Body of pancreas (tissue), 4 donors: ENCODE data around the gene CCL4. TPM values are rescaled to one million over a fixed set of nuclear protein-coding genes. Genes with fewer than 3 reads are reported as not detected.

Experiments
- ATAC-seq: fragments of 150-250 bp; one replicate; pipeline ENCODE4 v1.9.1; 2016
- DNase-seq, 4 donors: peaks; one replicate each; pipeline ENCODE4 v3.0.0-alpha.2; 2019
- H3K27ac ChIP-seq, 4 donors: fragments of 200-600 bp; sonication (generic); 1 replicate in 3 of 4; 2 replicates in 1 of 4; pipeline versions ENCODE4 v1.5.1 to v1.6.1; 2016 to 2019; ENCODE audit warnings: mild to moderate bottlenecking in 1 of 4, mixed read lengths in 1 of 4, moderate library complexity in 1 of 4
- H3K27me3 ChIP-seq, 2 donors: fragments of 200-600 bp; sonication (generic); one replicate each; pipeline ENCODE4 v1.6.0; 2016; ENCODE audit warnings: mild to moderate bottlenecking in 1 of 2
- H3K36me3 ChIP-seq, 2 donors: fragments of 200-600 bp; sonication (generic); replicated peaks in 1 of 2; 2 replicates each; pipeline ENCODE4 v1.5.1; 2016; ENCODE audit warnings: low read depth in 2 of 2; ENCODE audit not compliant: insufficient read depth in 1 of 2
- H3K4me1 ChIP-seq: fragments of 200-600 bp; sonication (generic); one replicate; pipeline ENCODE4 v1.6.0; 2016
- H3K4me3 ChIP-seq, 2 donors: fragments of 200-600 bp; sonication (generic); 1 replicate in 1 of 2; 2 replicates in 1 of 2; pipeline ENCODE4 v1.5.1; 2016 to 2019
- H3K9me3 ChIP-seq, 3 donors: fragments of 200-600 bp; sonication (generic); 1 replicate in 2 of 3; 2 replicates in 1 of 3; pipeline ENCODE4 v1.5.1; 2016
- POLR2A ChIP-seq, 3 donors: fragments of 450-650 bp; IDR thresholded peaks; one replicate each; pipeline ENCODE4 v1.6.1; 2016; ENCODE audit warnings: antibody characterized with exemption in 3 of 3, mild to moderate bottlenecking in 2 of 3
- WGBS, 2 donors: methylation state at CpG; one replicate each; pipeline ENCODE4 v1.1.5; 2017; 5-methylcytosine and 5-hydroxymethylcytosine counted together
- intact Hi-C: fragments of 100-400 bp; cut with DNase I; formaldehyde crosslinking; loops from one replicate; pipeline ENCODE4 v1.15.1; 2023
- total RNA-seq, 2 donors: library from RNA; depleted of rRNA; stranded (reverse); fragments of >200 nt; gene quantifications; one replicate each; pipeline ENCODE4 v1.1.0, GENCODE V29; 2016
- TF ChIP-seq, protein P1 (sequence below), 7 experiments: fragments of 450-650 bp in 4 of 7; fragments of 200-600 bp in 3 of 7; sonication (generic) in 3 of 7; IDR thresholded peaks; one replicate each; pipeline ENCODE4 v1.5.1; 2016 to 2019; ENCODE audit warnings: antibody characterized with exemption in 7 of 7

The CCL4 gene
- total RNA-seq, 2 donors from 2014 or later, result not detected

- Histone ChIP-seq H3K4me1 (no peaks in the 10 kb centered on the region), H3K27ac (no peak overlapping the region), H3K4me3 (no peak overlapping the region), H3K27me3 (no peaks in the 10 kb centered on the region), H3K36me3 (no peaks in the 10 kb centered on the region), H3K9me3 (peaks cover 0 to 24% (median 0%) of the 10 kb centered on the region in 3 donors)
- intact Hi-C loops, result no loop called here
- 64 to 68% methylated on average over 6 of the region's 6 CpGs for WGBS, 2 donors
- no peak for TF ChIP-seq POLR2A (IDR thresholded peaks at IDR 0.05)
- TF ChIP-seq, protein P1, sequence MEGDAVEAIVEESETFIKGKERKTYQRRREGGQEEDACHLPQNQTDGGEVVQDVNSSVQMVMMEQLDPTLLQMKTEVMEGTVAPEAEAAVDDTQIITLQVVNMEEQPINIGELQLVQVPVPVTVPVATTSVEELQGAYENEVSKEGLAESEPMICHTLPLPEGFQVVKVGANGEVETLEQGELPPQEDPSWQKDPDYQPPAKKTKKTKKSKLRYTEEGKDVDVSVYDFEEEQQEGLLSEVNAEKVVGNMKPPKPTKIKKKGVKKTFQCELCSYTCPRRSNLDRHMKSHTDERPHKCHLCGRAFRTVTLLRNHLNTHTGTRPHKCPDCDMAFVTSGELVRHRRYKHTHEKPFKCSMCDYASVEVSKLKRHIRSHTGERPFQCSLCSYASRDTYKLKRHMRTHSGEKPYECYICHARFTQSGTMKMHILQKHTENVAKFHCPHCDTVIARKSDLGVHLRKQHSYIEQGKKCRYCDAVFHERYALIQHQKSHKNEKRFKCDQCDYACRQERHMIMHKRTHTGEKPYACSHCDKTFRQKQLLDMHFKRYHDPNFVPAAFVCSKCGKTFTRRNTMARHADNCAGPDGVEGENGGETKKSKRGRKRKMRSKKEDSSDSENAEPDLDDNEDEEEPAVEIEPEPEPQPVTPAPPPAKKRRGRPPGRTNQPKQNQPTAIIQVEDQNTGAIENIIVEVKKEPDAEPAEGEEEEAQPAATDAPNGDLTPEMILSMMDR (IDR thresholded peaks at IDR 0.05), result no peak
- DNase-seq, result no peak
- no peak for ATAC-seq
These were observed 24.3 kb downstream of the CCL4 start for GRCh38 chr17:36127911-36128310.

DNA sequence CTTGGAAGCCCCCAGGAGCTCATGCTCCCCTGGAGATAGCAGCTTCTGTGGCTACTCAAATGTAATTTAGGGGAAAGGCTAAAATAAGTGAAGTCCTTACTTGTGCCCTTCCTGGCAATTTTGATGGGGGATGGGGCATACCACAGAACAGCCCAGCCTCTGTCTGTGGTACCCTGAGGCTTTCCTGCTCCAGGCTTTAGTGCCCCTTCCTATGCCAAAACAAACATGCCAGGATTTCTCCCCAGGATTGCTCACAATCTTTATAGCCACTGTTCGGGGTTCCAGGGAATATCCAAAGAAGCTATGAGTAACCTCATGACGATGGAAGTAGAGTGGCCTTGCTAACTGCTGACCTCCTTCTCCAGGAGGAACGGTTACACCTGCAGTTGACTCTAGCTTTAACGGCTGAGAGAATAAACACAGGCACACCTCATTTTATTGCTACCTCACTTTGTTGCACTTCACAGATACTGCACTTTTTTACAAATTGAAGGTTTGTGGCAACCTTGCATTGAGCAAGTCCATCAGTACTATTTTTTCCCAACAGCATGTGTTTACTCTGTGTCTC is 24.9 kb downstream of the CCL4 start:
- H3K4me3 ChIP-seq, result no peak overlapping the region
- intact Hi-C loops, result no loop called here
- TF ChIP-seq, protein P1 (IDR thresholded peaks at IDR 0.05), result no peak
- no peak for TF ChIP-seq POLR2A (IDR thresholded peaks at IDR 0.05)
- 35 to 70% methylated on average over 4 of the region's 4 CpGs for WGBS, 2 donors
- no peak overlapping the region for H3K27ac ChIP-seq
- H3K36me3 ChIP-seq, result no peaks in the 10 kb centered on the region
- H3K9me3 ChIP-seq, result peaks cover 0 to 24% (median 0%) of the 10 kb centered on the region in 3 donors
- DNase-seq, result no peak
- H3K4me1 ChIP-seq, result no peaks in the 10 kb centered on the region
- no peak for ATAC-seq
- no peaks in the 10 kb centered on the region for H3K27me3 ChIP-seq

- Histone ChIP-seq H3K9me3 (peaks cover 0 to 24% (median 0%) of the 10 kb centered on the region in 3 donors), H3K4me1 (no peaks in the 10 kb centered on the region), H3K27me3 (no peaks in the 10 kb centered on the region), H3K36me3 (no peaks in the 10 kb centered on the region), H3K4me3 (no peak overlapping the region), H3K27ac (no peak overlapping the region)
- intact Hi-C loops, result no loop called here
- ATAC-seq, result no peak
- WGBS, 2 donors, result 26 to 33% methylated on average over 1 of the region's 1 CpG
- no peak for TF ChIP-seq POLR2A (IDR thresholded peaks at IDR 0.05)
- TF ChIP-seq, protein P1 (IDR thresholded peaks at IDR 0.05), result no peak
- no peak for DNase-seq
These were observed 26.0 kb downstream of the CCL4 start for GRCh38 chr17:36129616-36130015.

GRCh38 chr17:36130346-36130745 is 26.7 kb downstream of the CCL4 start:
- Histone ChIP-seq H3K4me3 (no peak overlapping the region), H3K27ac (no peak overlapping the region), H3K4me1 (no peaks in the 10 kb centered on the region), H3K9me3 (peaks cover 0 to 17% (median 0%) of the 10 kb centered on the region in 3 donors), H3K36me3 (no peaks in the 10 kb centered on the region), H3K27me3 (no peaks in the 10 kb centered on the region)
- TF ChIP-seq, protein P1 (IDR thresholded peaks at IDR 0.05), result no peak
- TF ChIP-seq POLR2A (IDR thresholded peaks at IDR 0.05), result no peak
- ATAC-seq (no peak), DNase-seq (no peak)
- intact Hi-C loops, result no loop called here
- 57 to 61% methylated on average over 5 of the region's 5 CpGs for WGBS, 2 donors

- Histone ChIP-seq H3K27me3 (no peaks in the 10 kb centered on the region), H3K36me3 (no peaks in the 10 kb centered on the region), H3K27ac (no peak overlapping the region), H3K4me1 (no peaks in the 10 kb centered on the region), H3K4me3 (no peak overlapping the region), H3K9me3 (peaks cover 0 to 6% (median 0%) of the 10 kb centered on the region in 3 donors)
- DNase-seq, result no peak
- no peak for ATAC-seq
- TF ChIP-seq POLR2A (IDR thresholded peaks at IDR 0.05), result no peak
- TF ChIP-seq, protein P1 (IDR thresholded peaks at IDR 0.05), result no peak
- intact Hi-C loops, result no loop called here
- 36 to 41% methylated on average over 2 of the region's 2 CpGs for WGBS, 2 donors
These were observed 27.8 kb downstream of the CCL4 start for GRCh38 chr17:36131421-36131820.
